Right forelimb (tissue), 1 donor: ENCODE results near the gene IFNL1.
"Not testable (repeated sequence)": the region's sequence is repeated elsewhere in the genome, so short reads cannot be mapped to it uniquely, and the experiment has no call there.

Source experiments
- DNase-seq: peaks from one replicate; pipeline ENCODE4 v3.0.0-alpha.2; 2018

Gene IFNL1

GRCh38 chr19:39332738-39333137, 36.5 kb downstream of the IFNL1 start:
- DNase-seq, result not testable (repeated sequence)

DNA sequence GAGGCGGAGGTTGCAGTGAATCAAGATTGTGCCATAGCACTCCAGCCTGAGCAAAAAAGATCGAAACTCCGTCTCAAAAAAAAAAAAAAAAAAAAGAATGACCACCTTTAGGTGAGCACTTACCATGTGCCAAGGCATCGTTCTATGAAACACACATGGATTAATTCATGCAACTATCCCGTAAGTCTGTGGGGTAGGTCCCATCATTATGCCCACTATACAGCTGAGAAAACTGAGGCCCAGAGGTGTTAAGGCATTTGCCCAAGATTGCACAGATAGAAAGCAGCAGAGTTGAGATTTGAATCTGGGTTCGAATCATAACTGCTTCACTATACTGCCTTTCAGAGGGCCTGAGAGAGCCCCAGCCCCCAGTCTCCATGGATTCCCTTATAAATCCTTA, 37.3 kb downstream of the IFNL1 start:
- no peak for DNase-seq

- DNase-seq, result no peak
These were observed 38.3 kb downstream of the IFNL1 start for GRCh38 chr19:39334444-39334976.

GRCh38 chr19:39335168-39335548, 39.0 kb downstream of the IFNL1 start:
- DNase-seq, result no peak

- no peak for DNase-seq
These were observed 40.3 kb downstream of the IFNL1 start for GRCh38 chr19:39336483-39336882.

- DNase-seq, result no peak
These were observed 43.5 kb downstream of the IFNL1 start for GRCh38 chr19:39339674-39340073.

DNA sequence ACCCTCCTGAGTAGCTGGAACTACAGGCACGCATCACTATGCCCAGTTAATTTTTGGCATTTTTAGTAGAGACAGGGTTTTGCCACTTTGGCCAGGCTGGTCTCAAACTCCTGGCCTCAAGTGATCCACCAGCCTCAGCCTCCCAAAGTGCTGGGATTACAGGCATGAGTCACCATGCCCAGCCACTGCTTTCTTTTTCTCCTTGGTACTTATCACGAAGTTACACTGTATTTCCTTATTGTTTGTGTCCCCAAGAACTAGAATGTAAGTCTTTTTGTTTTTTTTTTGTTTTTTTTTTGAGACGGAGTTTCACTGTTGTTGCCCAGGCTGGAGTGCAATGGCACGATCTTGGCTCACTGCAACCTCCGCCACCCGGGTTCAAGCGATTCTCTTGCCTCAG, 43.9 kb downstream of the IFNL1 start:
- not testable (repeated sequence) for DNase-seq

GRCh38 chr19:39341129-39341718, 45.0 kb downstream of the IFNL1 start:
- no peak for DNase-seq

GRCh38 chr19:39341719-39342604, 45.8 kb downstream of the IFNL1 start, which contains the start of gene SAMD4B:
SAMD4B (plus strand) TSS chr19:39342421; CDS start chr19:39356894, 14,473 bp downstream.
- peak; percentile 100 for DNase-seq

- DNase-seq, result no peak
These were observed 46.6 kb downstream of the IFNL1 start for GRCh38 chr19:39342647-39343305.

GRCh38 chr19:39345956-39346355, 49.7 kb downstream of the IFNL1 start:
- DNase-seq, result no peak

- DNase-seq, result no peak
These were observed 51.3 kb downstream of the IFNL1 start for GRCh38 chr19:39347332-39348164.
